ENCODE measurements around the gene NAA80.

Gene NAA80

GRCh38 chr3:50259432-50260026 is 39.7 kb downstream of the NAA80 start:
- DNase-seq (ENCODE audit: low read depth in 1 of 2, low spot score in 1 of 2): no peak

- DNase-seq (ENCODE audit: low read depth in 1 of 2, low spot score in 1 of 2): no peak
Measured at GRCh38 chr3:50258979-50259378, 40.2 kb downstream of the NAA80 start.

DNA sequence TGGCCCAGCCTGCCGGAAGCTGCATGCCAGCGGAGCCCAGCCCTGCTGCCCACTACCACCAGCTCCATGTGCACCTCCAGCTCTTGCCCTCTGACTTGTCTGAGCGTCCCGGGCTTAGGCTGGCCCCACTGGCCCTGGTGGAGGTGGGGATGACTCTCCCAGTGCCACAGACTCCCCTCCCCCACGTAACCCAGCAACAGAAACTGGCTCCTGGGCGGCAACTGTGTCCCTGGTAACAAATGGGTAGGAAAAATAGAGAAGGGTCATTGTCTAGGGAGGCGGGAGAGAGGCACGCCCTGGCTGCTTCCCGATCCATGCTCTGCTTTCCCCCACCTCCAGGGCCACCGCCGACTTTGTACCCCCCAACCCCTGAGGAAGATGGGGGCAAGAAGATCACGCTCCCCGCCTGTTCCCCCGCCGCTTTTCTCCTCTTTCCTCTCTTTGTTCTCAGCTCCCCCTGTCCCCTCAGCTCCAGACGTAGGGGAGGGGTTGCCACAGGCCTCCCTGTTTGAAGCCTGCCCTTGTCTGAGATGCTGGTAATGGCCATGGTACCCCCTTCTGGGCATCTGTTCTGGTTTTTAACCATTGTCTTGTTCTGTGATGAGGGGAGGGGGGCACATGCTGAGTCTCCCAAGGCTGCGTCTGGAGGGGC is 41.0 kb downstream of the NAA80 start:
- no peak for DNase-seq (ENCODE audit: low read depth in 1 of 2, low spot score in 1 of 2)

DNA sequence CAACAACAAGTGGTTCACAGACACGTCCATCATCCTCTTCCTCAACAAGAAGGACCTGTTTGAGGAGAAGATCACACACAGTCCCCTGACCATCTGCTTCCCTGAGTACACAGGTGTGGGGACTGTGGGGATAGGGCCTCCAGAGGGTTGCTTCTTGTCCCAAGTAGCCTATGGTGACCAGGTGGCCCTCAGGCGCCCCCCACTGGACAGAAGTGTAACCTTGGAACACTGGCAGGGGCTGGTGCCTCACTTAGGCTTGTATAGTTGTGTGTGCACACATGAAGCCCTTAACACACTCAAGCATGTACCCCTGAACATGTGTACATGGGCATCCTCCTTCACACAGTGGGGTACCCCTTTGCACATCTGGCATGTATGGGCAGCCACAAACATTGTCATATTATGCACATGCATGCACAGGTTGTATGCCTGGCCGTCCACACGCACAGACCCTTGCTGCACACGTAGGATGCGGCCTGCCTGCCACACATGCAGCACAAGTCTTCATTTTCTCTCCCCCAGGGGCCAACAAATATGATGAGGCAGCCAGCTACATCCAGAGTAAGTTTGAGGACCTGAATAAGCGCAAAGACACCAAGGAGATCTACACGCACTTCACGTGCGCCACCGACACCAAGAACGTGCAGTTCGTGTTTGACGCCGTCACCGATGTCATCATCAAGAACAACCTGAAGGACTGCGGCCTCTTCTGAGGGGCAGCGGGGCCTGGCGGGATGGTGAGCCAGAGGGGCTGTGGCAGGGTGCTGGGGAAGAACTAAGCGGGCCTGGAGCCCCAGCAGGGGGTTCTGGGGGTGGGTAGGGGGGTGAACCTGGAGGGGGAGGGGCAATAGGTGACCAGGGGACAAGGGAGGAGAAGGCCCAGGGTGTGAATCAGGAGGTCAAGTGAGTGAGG is 42.0 kb downstream of the NAA80 start:
- no peak for DNase-seq (ENCODE audit: low read depth in 1 of 2, low spot score in 1 of 2)

DNA sequence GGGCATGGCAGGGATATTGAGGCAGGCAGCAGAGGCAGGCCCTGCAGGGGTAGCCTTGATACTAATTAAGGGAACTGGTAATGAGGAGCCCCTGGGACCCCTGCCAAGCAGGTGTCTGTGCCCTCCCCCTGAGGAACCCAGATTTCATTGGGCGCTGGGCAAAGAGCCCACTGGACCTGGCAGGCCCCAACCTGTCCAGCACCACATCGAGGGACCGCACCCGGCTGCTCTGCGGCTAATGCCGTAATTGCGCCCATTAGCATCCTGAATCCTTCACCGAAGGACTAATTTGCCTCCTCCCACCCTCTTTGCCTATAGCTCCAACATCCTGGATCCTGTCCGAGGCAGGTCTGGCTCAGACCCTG is 44.0 kb downstream of the NAA80 start:
- no peak for DNase-seq (ENCODE audit: low read depth in 1 of 2, low spot score in 1 of 2)

DNA sequence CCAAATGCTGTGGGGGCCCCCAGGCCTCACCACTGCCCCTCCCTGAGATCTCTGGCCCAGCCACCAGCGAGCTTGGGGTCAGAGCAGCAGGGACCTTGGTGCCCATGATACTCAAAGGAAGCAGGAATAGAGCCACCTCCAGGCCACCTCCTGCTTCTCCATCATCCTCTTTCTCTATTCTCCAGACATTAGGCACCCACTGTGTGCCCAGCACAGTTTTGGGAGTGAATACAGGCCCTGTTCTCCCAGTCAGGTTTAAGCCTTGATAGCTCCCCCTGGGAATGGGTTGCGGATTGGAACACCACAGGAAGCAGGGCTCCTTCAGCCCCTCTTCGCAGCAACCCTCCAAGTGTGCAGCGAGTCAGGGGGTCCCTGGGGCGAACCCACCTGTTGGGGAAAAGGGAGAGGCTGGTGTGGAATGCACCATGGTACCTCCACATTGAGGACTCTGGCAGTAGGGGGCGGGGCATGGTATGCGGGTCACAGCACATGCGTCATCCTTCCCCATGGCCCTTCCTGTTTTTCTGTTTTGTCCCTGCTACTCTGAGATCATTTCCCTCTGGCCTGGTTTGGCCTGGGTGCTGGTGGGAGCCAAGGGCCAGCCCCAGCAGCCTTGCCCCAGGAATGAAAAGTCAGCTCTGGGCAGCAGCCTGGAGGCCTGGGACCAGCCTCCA is 44.5 kb downstream of the NAA80 start:
- no peak for DNase-seq (ENCODE audit: low read depth in 1 of 2, low spot score in 1 of 2)

- no peak for DNase-seq (ENCODE audit: low read depth in 1 of 2, low spot score in 1 of 2)
Measured at GRCh38 chr3:50251220-50251619, 48.0 kb downstream of the NAA80 start.

DNA sequence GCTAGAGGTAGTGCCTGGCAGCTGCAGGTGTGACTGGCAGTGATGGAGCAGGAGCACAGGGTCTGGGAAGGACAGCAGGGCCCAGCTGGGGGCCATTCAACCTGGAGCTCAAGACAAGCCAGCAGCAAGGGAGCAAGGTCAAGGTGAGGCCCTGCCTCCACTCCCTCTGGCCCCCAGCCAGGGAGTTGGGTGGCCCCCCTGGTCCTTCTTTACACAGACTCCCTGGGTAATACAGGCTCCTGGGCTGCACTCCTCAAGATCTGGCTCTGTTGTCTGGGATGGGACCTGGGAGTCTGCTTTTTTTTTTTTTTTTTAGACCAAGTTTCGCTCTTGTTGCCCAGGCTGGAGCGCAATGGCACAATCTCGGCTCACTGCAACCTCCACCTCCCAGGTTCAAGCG is 48.7 kb downstream of the NAA80 start:
- no peak for DNase-seq (ENCODE audit: low read depth in 1 of 2, low spot score in 1 of 2)

- DNase-seq (ENCODE audit: low read depth in 1 of 2, low spot score in 1 of 2): no peak
Measured at GRCh38 chr3:50249457-50249856, 49.7 kb downstream of the NAA80 start.

- DNase-seq (ENCODE audit: low read depth in 1 of 2, low spot score in 1 of 2): no peak
Measured at GRCh38 chr3:50248387-50248786, 50.8 kb downstream of the NAA80 start.

DNA sequence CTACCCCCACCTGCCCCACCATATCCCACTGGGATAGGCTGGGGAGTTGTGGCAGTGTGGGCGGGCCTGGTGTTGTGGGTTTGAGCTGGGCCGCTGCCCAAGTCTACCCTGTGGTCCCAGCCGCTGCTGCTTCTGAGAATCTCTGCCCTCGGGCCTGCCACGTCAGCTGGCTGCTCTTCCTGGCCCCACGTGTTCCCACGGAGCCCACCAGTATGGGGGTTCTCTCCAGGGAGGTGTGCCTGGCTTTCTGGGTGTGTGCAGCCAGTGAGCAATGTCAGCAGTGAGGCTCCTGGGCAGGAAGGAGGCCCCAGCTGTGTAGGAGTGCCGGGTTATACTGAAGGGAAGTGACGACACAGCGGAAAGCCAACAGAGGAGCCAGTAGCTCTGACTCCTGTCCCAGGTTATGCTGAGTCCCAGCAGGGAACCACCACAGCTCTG is 52.7 kb downstream of the NAA80 start:
- DNase-seq (ENCODE audit: low read depth in 1 of 2, low spot score in 1 of 2): peak; percentile 43 to 68

Measured in activated T-helper 1 cell treated with anti-CD3 and anti-CD28 coated beads, Interleukin-2, amount 50 U/mL, for 16 hours (primary cell).